Putamen (tissue), 1 donor: ENCODE data around the gene PATJ.
"Not testable (repeated sequence)": the region's sequence is repeated elsewhere in the genome, so short reads cannot be mapped to it uniquely, and the experiment has no call there.

Experiments used
- DNase-seq: peaks from one replicate; pipeline ENCODE4 v3.0.0-alpha.2; 2016; ENCODE audit warnings: low spot score

Gene PATJ

GRCh38 chr1:61743716-61744580 is 1.7 kb downstream of the PATJ start:
- no peak for DNase-seq

- DNase-seq = no peak
These were observed 4.5 kb downstream of the PATJ start for GRCh38 chr1:61746813-61747212.

- no peak for DNase-seq
These were observed 6.3 kb downstream of the PATJ start for GRCh38 chr1:61748566-61748965.

GRCh38 chr1:61749574-61749973 is 7.3 kb downstream of the PATJ start:
- no peak for DNase-seq

- DNase-seq = no peak
These were observed 10.7 kb downstream of the PATJ start for GRCh38 chr1:61752921-61753389.

- DNase-seq = no peak
These were observed 11.8 kb downstream of the PATJ start for GRCh38 chr1:61753998-61754508.

GRCh38 chr1:61754545-61754944 is 12.3 kb downstream of the PATJ start:
- DNase-seq = no peak

GRCh38 chr1:61756773-61757172 is 14.5 kb downstream of the PATJ start:
- no peak for DNase-seq

- DNase-seq = no peak
These were observed 15.7 kb downstream of the PATJ start for GRCh38 chr1:61757950-61758349.

GRCh38 chr1:61770131-61770530 is 27.9 kb downstream of the PATJ start:
- no peak for DNase-seq

GRCh38 chr1:61776091-61776490 is 33.8 kb downstream of the PATJ start:
- no peak for DNase-seq

GRCh38 chr1:61779231-61779630 is 37.0 kb downstream of the PATJ start:
- DNase-seq = no peak

- DNase-seq = no peak
These were observed 38.9 kb downstream of the PATJ start for GRCh38 chr1:61781151-61781550.

- DNase-seq = no peak
These were observed 40.5 kb downstream of the PATJ start for GRCh38 chr1:61782771-61783170.

GRCh38 chr1:61784726-61785125 is 42.4 kb downstream of the PATJ start:
- DNase-seq = no peak

- no peak for DNase-seq
These were observed 48.6 kb downstream of the PATJ start for GRCh38 chr1:61790837-61791236.

- DNase-seq = no peak
These were observed 54.9 kb downstream of the PATJ start for GRCh38 chr1:61797045-61797755.

- DNase-seq = not testable (repeated sequence)
These were observed 58.8 kb downstream of the PATJ start for GRCh38 chr1:61801047-61801446.

GRCh38 chr1:61807606-61808140 is 65.4 kb downstream of the PATJ start:
- no peak for DNase-seq

GRCh38 chr1:61808321-61808720 is 66.0 kb downstream of the PATJ start:
- no peak for DNase-seq

GRCh38 chr1:61808968-61809367 is 66.7 kb downstream of the PATJ start:
- DNase-seq = no peak

GRCh38 chr1:61812916-61813315 is 70.6 kb downstream of the PATJ start:
- DNase-seq = no peak

- no peak for DNase-seq
These were observed 73.9 kb downstream of the PATJ start for GRCh38 chr1:61816191-61816590.
